CD14-positive monocyte (primary cell): ENCODE measurements around the gene MTA2. TPM values are rescaled to one million over a fixed set of nuclear protein-coding genes. Genes with fewer than 3 reads are reported as not detected.

ENCODE experiments used
- DNase-seq, 3 donors: peaks; one replicate each; pipeline ENCODE4 v3.0.0-alpha.2; 2011 to 2022
- H2AFZ ChIP-seq: 2 replicates; pipeline ENCODE4 v1.6.0; 2012; ENCODE audit warnings: mild to moderate bottlenecking, low read depth, low read length, inconsistent platforms; ENCODE audit not compliant: insufficient read depth, poor library complexity, severe bottlenecking
- H3K27ac ChIP-seq, 2 donors: 1 replicate in 1 of 2; 2 replicates in 1 of 2; pipeline ENCODE4 v1.5.1; 2012 to 2013; ENCODE audit warnings: low read length in 2 of 2, control low read depth in 1 of 2, inconsistent platforms in 1 of 2, low read depth in 1 of 2, mild to moderate bottlenecking in 1 of 2
- H3K27me3 ChIP-seq, 2 donors: one replicate each; pipeline versions ENCODE4 v1.6.0 to v1.6.1; 2011 to 2013; ENCODE audit warnings: low read length in 2 of 2; ENCODE audit not compliant: control insufficient read depth in 2 of 2, insufficient read depth in 2 of 2
- H3K36me3 ChIP-seq, 2 donors: replicated peaks in 1 of 2; 1 replicate in 1 of 2; 2 replicates in 1 of 2; pipeline versions ENCODE4 v1.5.1 to v1.6.1; 2012 to 2013; ENCODE audit warnings: low read length in 2 of 2, control low read depth in 1 of 2, inconsistent platforms in 1 of 2, mild to moderate bottlenecking in 1 of 2; ENCODE audit not compliant: insufficient read depth in 2 of 2, control insufficient read depth in 1 of 2
- H3K4me1 ChIP-seq, 2 donors: 1 replicate in 1 of 2; 2 replicates in 1 of 2; pipeline versions ENCODE4 v1.5.1 to v1.6.1; 2012 to 2013; ENCODE audit warnings: low read length in 2 of 2, control low read depth in 1 of 2, inconsistent platforms in 1 of 2, mild to moderate bottlenecking in 1 of 2, moderate library complexity in 1 of 2; ENCODE audit not compliant: insufficient read depth in 2 of 2, control insufficient read depth in 1 of 2
- H3K4me2 ChIP-seq: replicated peaks from 2 replicates; pipeline ENCODE3; 2012; ENCODE audit warnings: low read length, moderate library complexity, mild to moderate bottlenecking; ENCODE audit not compliant: poor library complexity, severe bottlenecking; ENCODE audit errors: extremely low read depth
- H3K4me3 ChIP-seq, 3 experiments: fragments of 200-600 bp in 1 of 3; sonication (generic) in 1 of 3; replicated peaks in 1 of 3; 1 replicate in 2 of 3; 2 replicates in 1 of 3; pipeline ENCODE4 v1.5.1; 2011 to 2013; ENCODE audit warnings: low read length in 3 of 3, mild to moderate bottlenecking in 3 of 3, control low read depth in 2 of 3, low read depth in 2 of 3, inconsistent platforms in 1 of 3, moderate library complexity in 1 of 3
- H3K79me2 ChIP-seq: 2 replicates; pipeline ENCODE4 v1.6.0; 2012; ENCODE audit warnings: mild to moderate bottlenecking, control low read depth, inconsistent platforms, low read length, moderate library complexity; ENCODE audit not compliant: insufficient read depth
- H3K9ac ChIP-seq: 2 replicates; pipeline ENCODE4 v1.6.0; 2017; ENCODE audit warnings: low read length, mild to moderate bottlenecking; ENCODE audit not compliant: insufficient read depth, poor library complexity, severe bottlenecking
- H3K9me3 ChIP-seq, 2 donors: replicated peaks in 1 of 2; 1 replicate in 1 of 2; 2 replicates in 1 of 2; pipeline versions ENCODE4 v1.5.1 to v1.6.1; 2012 to 2013; ENCODE audit warnings: low read length in 2 of 2, control low read depth in 1 of 2; ENCODE audit not compliant: control insufficient read depth in 1 of 2, insufficient read depth in 1 of 2
- H4K20me1 ChIP-seq: 2 replicates; pipeline ENCODE4 v1.6.0; 2012; ENCODE audit warnings: mild to moderate bottlenecking, low read length, control low read depth, moderate library complexity; ENCODE audit not compliant: insufficient read depth
- H3K27ac Mint-ChIP-seq, 7 donors: one replicate each; pipeline ENCODE4 v1.8.0; 2020; ENCODE audit warnings: mild to moderate bottlenecking in 7 of 7, mixed read lengths in 7 of 7, moderate library complexity in 6 of 7, inconsistent platforms in 2 of 7
- H3K27me3 Mint-ChIP-seq, 3 donors: one replicate each; pipeline ENCODE4 v1.8.0; 2021 to 2022; ENCODE audit warnings: low read depth in 3 of 3, mild to moderate bottlenecking in 3 of 3, mixed read lengths in 3 of 3, moderate library complexity in 3 of 3, inconsistent platforms in 1 of 3
- H3K36me3 Mint-ChIP-seq, 2 donors: one replicate each; pipeline ENCODE4 v1.8.0; 2020; ENCODE audit warnings: mixed read lengths in 2 of 2, inconsistent platforms in 1 of 2, mild to moderate bottlenecking in 1 of 2
- H3K4me1 Mint-ChIP-seq: one replicate; pipeline ENCODE4 v1.8.0; 2020; ENCODE audit warnings: mild to moderate bottlenecking, mixed read lengths
- H3K4me3 Mint-ChIP-seq, 2 donors: one replicate each; pipeline ENCODE4 v1.8.0; 2020; ENCODE audit warnings: mild to moderate bottlenecking in 2 of 2, mixed read lengths in 2 of 2, moderate library complexity in 1 of 2
- H3K9me3 Mint-ChIP-seq, 7 donors: one replicate each; pipeline ENCODE4 v1.8.0; 2020 to 2022; ENCODE audit warnings: mixed read lengths in 7 of 7, mild to moderate bottlenecking in 6 of 7, moderate library complexity in 6 of 7, inconsistent platforms in 2 of 7
- CTCF ChIP-seq: fragments of 200-600 bp; IDR thresholded peaks from one replicate; pipeline ENCODE4 v1.8.0; 2022; ENCODE audit warnings: antibody characterized with exemption, mild to moderate bottlenecking
- WGBS: methylation state at CpG from one replicate; pipeline ENCODE4 v1.1.5; 2013; ENCODE audit warnings: missing lambda C conversion rate; ENCODE audit not compliant: insufficient coverage; 5-methylcytosine and 5-hydroxymethylcytosine counted together
- intact Hi-C, 2 donors: fragments of 100-400 bp; cut with micrococcal nuclease; formaldehyde crosslinking; loops; one replicate each; pipeline versions ENCODE4 v1.15.0 to v1.15.1; 2023
- polyA plus RNA-seq, 3 donors: library from polyadenylated mRNA; depleted of rRNA in 1 of 3; unstranded in 2 of 3; stranded (reverse) in 1 of 3; fragments of 300-500 nt in 2 of 3; fragments of >200 nt in 1 of 3; fragmentation: Illumina TruSeq in 2 of 3; gene quantifications; 1 replicate in 2 of 3; 2 replicates in 1 of 3; pipeline ENCODE4 v1.2.3, GENCODE V29; 2012 to 2021

Gene MTA2
- polyA plus RNA-seq, 3 donors: 14.0 to 38.6 (median 17.6) TPM

DNA sequence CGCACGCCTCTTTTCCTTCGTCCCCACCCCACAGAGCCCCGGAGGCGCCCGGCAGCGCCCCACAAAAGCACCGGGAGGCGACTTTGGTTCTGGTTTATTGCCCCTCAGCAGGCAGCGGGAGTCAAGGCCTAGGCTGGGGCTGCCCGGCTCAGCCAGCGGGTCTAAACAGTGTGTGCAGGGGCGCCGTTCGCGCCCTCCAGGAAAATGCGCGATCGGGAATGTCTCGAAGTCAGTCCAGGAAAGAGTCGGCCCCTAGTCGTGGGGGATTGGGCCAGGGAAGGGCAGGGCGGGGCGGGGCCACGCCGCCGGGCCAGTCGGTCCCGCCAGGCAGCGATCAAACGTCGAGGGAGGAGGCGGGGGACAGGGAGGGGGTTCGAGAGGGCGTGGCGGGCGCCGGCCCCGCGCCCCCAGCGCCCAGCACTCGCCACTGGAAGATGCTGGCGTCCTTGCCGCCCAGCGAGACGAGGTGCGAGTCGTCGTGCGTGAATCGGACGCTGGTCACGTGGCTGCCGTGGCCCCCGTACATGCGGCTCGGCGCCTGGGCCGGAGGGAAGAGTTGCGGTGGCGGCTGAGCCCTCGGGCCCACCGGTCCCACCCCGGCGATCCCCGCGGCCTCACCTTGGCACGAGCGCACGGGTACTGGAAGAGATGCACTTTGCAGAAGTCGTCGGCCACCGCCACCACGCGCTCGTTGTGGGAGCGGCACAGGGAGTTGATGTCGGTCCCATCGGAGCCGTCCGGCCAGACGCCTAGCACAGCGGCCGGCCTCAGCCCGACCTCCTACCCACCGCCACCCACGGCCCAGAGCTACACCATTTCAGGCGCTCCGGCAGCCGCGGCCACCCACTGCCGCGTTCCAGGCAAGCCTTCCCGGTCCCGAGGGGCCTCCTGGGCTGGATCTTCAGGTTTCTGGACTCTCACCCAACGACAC, 741 bp upstream of the MTA2 start:
- peaks cover 42% of the 10 kb centered on the region for H3K79me2 ChIP-seq
- H2AFZ ChIP-seq: peak overlapping the region; percentile 93
- no peak for TF ChIP-seq CTCF
- peak overlapping the region; percentile 81 to 98 (median 93) for H3K4me3 ChIP-seq
- Mint-ChIP-seq H3K9me3 (no peaks in the 10 kb centered on the region), H3K27me3 (no peaks in the 10 kb centered on the region), H3K4me3 (peak overlapping the region; percentile 92 to 96), H3K27ac (peak overlapping the region; percentile 85 to 92 (median 88)), H3K36me3 (peaks cover 58 to 65% of the 10 kb centered on the region in 2 donors), H3K4me1 (peaks cover 55% of the 10 kb centered on the region)
- peaks cover 30% of the 10 kb centered on the region for H4K20me1 ChIP-seq
- intact Hi-C loops: loop anchor here in 1 of 2 donors (5.0 kb wide), 1 partner anchor 45 kb away; the partner anchor contains the start of gene GANAB
- peaks cover 44 to 50% of the 10 kb centered on the region in 2 donors for H3K4me1 ChIP-seq
- H3K36me3 ChIP-seq: peaks cover 39 to 50% of the 10 kb centered on the region in 2 donors
- H3K9me3 ChIP-seq: no peaks in the 10 kb centered on the region
- peak overlapping the region; percentile 98 for H3K4me2 ChIP-seq
- H3K9ac ChIP-seq: peak overlapping the region; percentile 97
- peak overlapping the region; percentile 61 to 79 for H3K27ac ChIP-seq
- 35% methylated on average over 96 of the region's 96 CpGs for WGBS
- no peaks in the 10 kb centered on the region for H3K27me3 ChIP-seq
- peak in 2 of 3 donors; percentile 19 to 45 for DNase-seq

GRCh38 chr11:62601122-62601371, 618 bp downstream of the MTA2 start:
- Histone ChIP-seq H3K9ac (peak overlapping the region; percentile 97), H3K9me3 (no peaks in the 10 kb centered on the region), H3K79me2 (peaks cover 43% of the 10 kb centered on the region), H3K4me1 (peaks cover 39 to 49% of the 10 kb centered on the region in 2 donors), H3K36me3 (peaks cover 44 to 53% of the 10 kb centered on the region in 2 donors), H3K4me3 (peak overlapping the region; percentile 81 to 98 (median 93)), H3K27me3 (no peaks in the 10 kb centered on the region), H2AFZ (peak overlapping the region; percentile 93), H4K20me1 (peaks cover 42% of the 10 kb centered on the region), H3K4me2 (peak overlapping the region; percentile 98), H3K27ac (peak overlapping the region; percentile 79 to 86)
- DNase-seq: peak in 2 of 3 donors; percentile 28 to 45
- peaks cover 61 to 65% of the 10 kb centered on the region in 2 donors for H3K36me3 Mint-ChIP-seq
- intact Hi-C loops: loop anchor here in 1 of 2 donors (5.0 kb wide), 1 partner anchor 46 kb away; the partner anchor contains the start of gene GANAB
- 0% methylated on average over 30 of the region's 30 CpGs for WGBS
- peaks cover 51% of the 10 kb centered on the region for H3K4me1 Mint-ChIP-seq
- H3K4me3 Mint-ChIP-seq: peak overlapping the region; percentile 92 to 96
- H3K27ac Mint-ChIP-seq: peak overlapping the region; percentile 82 to 91 (median 87)
- no peaks in the 10 kb centered on the region for H3K27me3 Mint-ChIP-seq
- TF ChIP-seq CTCF: no peak
- no peaks in the 10 kb centered on the region for H3K9me3 Mint-ChIP-seq
